K562 (cell line): ENCODE results near the gene MOG. TPM values are rescaled to one million over a fixed set of nuclear protein-coding genes. Genes with fewer than 3 reads are reported as not detected.

Source experiments
- BDP1 ChIP-seq: IDR thresholded peaks from 3 replicates; pipeline ENCODE4 v1.6.1; 2011; ENCODE audit not compliant: insufficient read length, insufficient read depth
- DNMT1 ChIP-seq: fragments of 450-650 bp; IDR thresholded peaks from 2 replicates; pipeline ENCODE4 v1.6.1; 2016; ENCODE audit warnings: antibody characterized with exemption, mild to moderate bottlenecking
- EGR1 ChIP-seq: fragments of 450-650 bp; conservative IDR thresholded peaks from 2 replicates; pipeline ENCODE4 v1.6.1; 2017; ENCODE audit warnings: mild to moderate bottlenecking
- FOXM1 ChIP-seq, 2 experiments: fragments of 450-650 bp in 1 of 2; sonication (generic) in 1 of 2; formaldehyde crosslinking in 1 of 2; IDR thresholded peaks; 2 replicates each; pipeline versions ENCODE4 v1.6.1 to v1.9.0; 2017 to 2022; ENCODE audit warnings: low read depth in 2 of 2, mild to moderate bottlenecking in 2 of 2, missing genetic modification reagents in 1 of 2, moderate library complexity in 1 of 2
- KDM2B ChIP-seq: fragments of 250-450 bp; sonication (Bioruptor Pico); IDR thresholded peaks from 2 replicates; pipeline ENCODE4 v1.8.0; 2021; ENCODE audit warnings: mild to moderate bottlenecking, moderate library complexity
- NFE2L1 ChIP-seq: fragments of 450-650 bp; IDR thresholded peaks from 2 replicates; pipeline ENCODE4 v1.6.1; 2016; ENCODE audit warnings: missing genetic modification characterization, low read depth, mild to moderate bottlenecking, missing compliant biosample characterization, moderate library complexity, borderline replicate concordance
- POLR3A ChIP-seq: IDR thresholded peaks from 2 replicates; pipeline ENCODE4 v1.6.1; 2011; ENCODE audit warnings: borderline replicate concordance, mild to moderate bottlenecking, moderate library complexity; ENCODE audit not compliant: insufficient read length, insufficient read depth; ENCODE audit errors: extremely low read depth
- PRPF4 ChIP-seq: fragments of 200-400 bp; formaldehyde crosslinking; IDR thresholded peaks from one replicate; pipeline ENCODE4 v1.6.1; 2017; ENCODE audit warnings: low read length, low read depth, mild to moderate bottlenecking; ENCODE audit not compliant: insufficient read depth, poor library complexity, severe bottlenecking
- RBM14 ChIP-seq: fragments of 200-400 bp; formaldehyde crosslinking; IDR thresholded peaks from 2 replicates; pipeline ENCODE4 v1.6.1; 2018; ENCODE audit warnings: low read depth, mild to moderate bottlenecking, low read length, moderate library complexity, borderline replicate concordance; ENCODE audit not compliant: insufficient read depth
- RBM15 ChIP-seq: fragments of 200-400 bp; formaldehyde crosslinking; IDR thresholded peaks from 2 replicates; pipeline ENCODE4 v1.6.1; 2018; ENCODE audit warnings: mild to moderate bottlenecking, low read length, moderate library complexity; ENCODE audit not compliant: insufficient read depth
- RBM22 ChIP-seq: fragments of 200-400 bp; formaldehyde crosslinking; IDR thresholded peaks from 2 replicates; pipeline ENCODE4 v1.6.1; 2018; ENCODE audit warnings: low read length, low read depth; ENCODE audit not compliant: poor library complexity, severe bottlenecking
- SRSF9 ChIP-seq: fragments of 200-400 bp; formaldehyde crosslinking; IDR thresholded peaks from 2 replicates; pipeline ENCODE4 v1.6.1; 2017; ENCODE audit warnings: low read depth, low read length, borderline replicate concordance
- U2AF2 ChIP-seq: fragments of 200-400 bp; formaldehyde crosslinking; optimal IDR thresholded peaks from 2 replicates; pipeline ENCODE3; 2017; ENCODE audit warnings: low read depth, mild to moderate bottlenecking, low read length
- ZC3H4 ChIP-seq: sonication (generic); formaldehyde crosslinking; IDR thresholded peaks from 2 replicates; pipeline ENCODE4 v1.9.0; 2021; ENCODE audit warnings: missing genetic modification reagents, borderline replicate concordance
- ZFP1 ChIP-seq: fragments of 450-650 bp; formaldehyde crosslinking; IDR thresholded peaks from 2 replicates; pipeline ENCODE4 v1.4.0; 2020; ENCODE audit warnings: mild to moderate bottlenecking, mixed read lengths
- ZNF121 ChIP-seq: sonication (generic); formaldehyde crosslinking; conservative IDR thresholded peaks from 2 replicates; pipeline ENCODE4 v1.8.0; 2022; ENCODE audit warnings: missing genetic modification reagents
- ZNF133 ChIP-seq: fragments of 250-450 bp; sonication (Bioruptor Pico); IDR thresholded peaks from 2 replicates; pipeline ENCODE4 v1.4.0; 2020; ENCODE audit warnings: mild to moderate bottlenecking
- ZNF140 ChIP-seq: fragments of 250-450 bp; sonication (Bioruptor Pico); IDR thresholded peaks from 2 replicates; pipeline ENCODE4 v1.8.0; 2021; ENCODE audit warnings: moderate library complexity, mild to moderate bottlenecking, inconsistent platforms
- ZNF444 ChIP-seq: fragments of 250-450 bp; sonication (Bioruptor Pico); IDR thresholded peaks from 2 replicates; pipeline ENCODE4 v1.4.0; 2020; ENCODE audit warnings: mild to moderate bottlenecking, moderate library complexity
- ZNF584 ChIP-seq: fragments of 200-800 bp; sonication (Bioruptor generic); IDR thresholded peaks from 2 replicates; pipeline ENCODE4 v1.6.1; 2016; ENCODE audit warnings: low read depth, mild to moderate bottlenecking, missing genetic modification characterization, missing compliant biosample characterization
- polyA plus RNA-seq, 8 experiments: library from polyadenylated mRNA; depleted of rRNA in 4 of 8; stranded (reverse) in 5 of 8; unstranded in 3 of 8; fragments of >200 nt; fragmentation: Nextera tagmentation in 2 of 8; fragmentation: Illumina TruSeq in 1 of 8; extraction: Ambion mirVana in 2 of 8; extraction: Trizol in 1 of 8; gene quantifications; 2 replicates each; pipeline versions ENCODE4 v1.2.1 to v1.2.3, GENCODE V29; 2011 to 2014; ENCODE audit warnings: inconsistent platforms in 1 of 8, missing spikeins in 1 of 8
- total RNA-seq, 7 experiments: library from RNA; depleted of rRNA in 6 of 7; stranded (reverse); fragments of >200 nt in 6 of 7; fragmentation: Illumina TruSeq in 2 of 7; extraction: Trizol in 2 of 7; gene quantifications; 2 replicates each; pipeline versions ENCODE4 v1.2.1 to v1.2.3, GENCODE V29; 2011 to 2021; ENCODE audit warnings: low replicate concordance in 1 of 7
- TF ChIP-seq, protein P1 (sequence below): fragments of 150-350 bp; IDR thresholded peaks from 2 replicates; pipeline ENCODE4 v1.6.1; 2014; ENCODE audit warnings: low read depth, mild to moderate bottlenecking, low read length, borderline replicate concordance
- TF ChIP-seq, protein P2 (sequence below): fragments of 450-650 bp; formaldehyde crosslinking; conservative IDR thresholded peaks from 2 replicates; pipeline ENCODE4 v1.4.0; 2022; ENCODE audit warnings: mild to moderate bottlenecking, missing genetic modification characterization
- TF ChIP-seq, protein P3 (sequence below), 2 experiments: fragments of 450-650 bp in 1 of 2; sonication (generic) in 1 of 2; formaldehyde crosslinking; conservative IDR thresholded peaks; 2 replicates each; pipeline versions ENCODE4 v1.4.0 to v1.8.1; 2020 to 2022; ENCODE audit warnings: mild to moderate bottlenecking in 1 of 2, missing genetic modification reagents in 1 of 2

MOG gene
- total and polyA plus RNA-seq, 9 of the 15 experiments (the other 6 are each of a cell fraction or from before 2014, with no cell fraction given), result not detected

DNA sequence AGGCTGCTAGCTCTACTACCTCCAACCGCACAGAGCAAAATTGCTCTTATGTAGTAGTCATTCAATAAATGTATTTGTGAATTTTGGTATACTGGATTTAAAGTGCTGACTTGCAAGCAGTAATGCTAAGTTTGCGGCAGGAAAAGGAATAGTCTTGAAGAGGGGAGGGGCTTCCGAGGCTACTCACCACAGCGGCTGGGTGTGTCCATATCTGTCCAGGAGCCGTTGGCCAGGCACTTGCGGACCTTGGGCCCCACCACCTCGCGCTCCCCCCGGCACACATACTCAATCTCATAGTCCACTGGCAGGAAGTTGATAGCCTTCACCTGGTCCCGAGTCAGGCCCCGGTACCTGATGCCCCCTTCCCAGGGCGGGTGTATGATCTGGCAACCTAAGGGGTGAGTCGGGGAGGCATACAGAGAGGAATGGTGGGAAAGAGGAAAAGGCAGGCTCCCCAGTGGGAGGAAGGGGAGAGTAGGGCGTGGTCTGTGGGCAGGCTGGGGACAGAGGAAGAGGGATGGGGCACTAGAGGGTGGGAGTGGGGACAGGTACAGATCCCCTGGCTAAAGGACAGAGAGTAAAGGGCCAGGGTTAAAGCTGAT, 25.6 kb upstream of the MOG start (continued):
- TF ChIP-seq, protein P1, sequence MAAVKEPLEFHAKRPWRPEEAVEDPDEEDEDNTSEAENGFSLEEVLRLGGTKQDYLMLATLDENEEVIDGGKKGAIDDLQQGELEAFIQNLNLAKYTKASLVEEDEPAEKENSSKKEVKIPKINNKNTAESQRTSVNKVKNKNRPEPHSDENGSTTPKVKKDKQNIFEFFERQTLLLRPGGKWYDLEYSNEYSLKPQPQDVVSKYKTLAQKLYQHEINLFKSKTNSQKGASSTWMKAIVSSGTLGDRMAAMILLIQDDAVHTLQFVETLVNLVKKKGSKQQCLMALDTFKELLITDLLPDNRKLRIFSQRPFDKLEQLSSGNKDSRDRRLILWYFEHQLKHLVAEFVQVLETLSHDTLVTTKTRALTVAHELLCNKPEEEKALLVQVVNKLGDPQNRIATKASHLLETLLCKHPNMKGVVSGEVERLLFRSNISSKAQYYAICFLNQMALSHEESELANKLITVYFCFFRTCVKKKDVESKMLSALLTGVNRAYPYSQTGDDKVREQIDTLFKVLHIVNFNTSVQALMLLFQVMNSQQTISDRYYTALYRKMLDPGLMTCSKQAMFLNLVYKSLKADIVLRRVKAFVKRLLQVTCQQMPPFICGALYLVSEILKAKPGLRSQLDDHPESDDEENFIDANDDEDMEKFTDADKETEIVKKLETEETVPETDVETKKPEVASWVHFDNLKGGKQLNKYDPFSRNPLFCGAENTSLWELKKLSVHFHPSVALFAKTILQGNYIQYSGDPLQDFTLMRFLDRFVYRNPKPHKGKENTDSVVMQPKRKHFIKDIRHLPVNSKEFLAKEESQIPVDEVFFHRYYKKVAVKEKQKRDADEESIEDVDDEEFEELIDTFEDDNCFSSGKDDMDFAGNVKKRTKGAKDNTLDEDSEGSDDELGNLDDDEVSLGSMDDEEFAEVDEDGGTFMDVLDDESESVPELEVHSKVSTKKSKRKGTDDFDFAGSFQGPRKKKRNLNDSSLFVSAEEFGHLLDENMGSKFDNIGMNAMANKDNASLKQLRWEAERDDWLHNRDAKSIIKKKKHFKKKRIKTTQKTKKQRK, result no peak
- TF ChIP-seq KDM2B (CRISPR knock-in tag) (no peak), RBM15 (no peak), ZNF444 (CRISPR knock-in tag) (no peak), ZFP1 (CRISPR knock-in tag) (no peak), EGR1 (peak; percentile 24; the same call in 1 of the 2 replicates), ZC3H4 (CRISPR knock-in tag) (no peak), SRSF9 (no peak), ZNF121 (CRISPR knock-in tag) (no peak), POLR3A (no peak), RBM14 (no peak), ZNF584 (CRISPR knock-in tag) (no peak), ZNF133 (CRISPR knock-in tag) (no peak), PRPF4 (no peak), RBM22 (no peak), ZNF140 (no peak), FOXM1 (IDR thresholded peaks at IDR 0.05; ENCODE audit: low read depth) (no peak), FOXM1 (CRISPR knock-in tag; IDR thresholded peaks at IDR 0.05; ENCODE audit: low read depth) (no peak), BDP1 (no peak), DNMT1 (no peak), NFE2L1 (tag) (no peak), U2AF2 (no peak)
- TF ChIP-seq, protein P2, sequence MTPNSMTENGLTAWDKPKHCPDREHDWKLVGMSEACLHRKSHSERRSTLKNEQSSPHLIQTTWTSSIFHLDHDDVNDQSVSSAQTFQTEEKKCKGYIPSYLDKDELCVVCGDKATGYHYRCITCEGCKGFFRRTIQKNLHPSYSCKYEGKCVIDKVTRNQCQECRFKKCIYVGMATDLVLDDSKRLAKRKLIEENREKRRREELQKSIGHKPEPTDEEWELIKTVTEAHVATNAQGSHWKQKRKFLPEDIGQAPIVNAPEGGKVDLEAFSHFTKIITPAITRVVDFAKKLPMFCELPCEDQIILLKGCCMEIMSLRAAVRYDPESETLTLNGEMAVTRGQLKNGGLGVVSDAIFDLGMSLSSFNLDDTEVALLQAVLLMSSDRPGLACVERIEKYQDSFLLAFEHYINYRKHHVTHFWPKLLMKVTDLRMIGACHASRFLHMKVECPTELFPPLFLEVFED (CRISPR knock-in tag), result 0 out of 2 replicates have a peak, but pooled peaks have one; percentile 65
- TF ChIP-seq, protein P3, sequence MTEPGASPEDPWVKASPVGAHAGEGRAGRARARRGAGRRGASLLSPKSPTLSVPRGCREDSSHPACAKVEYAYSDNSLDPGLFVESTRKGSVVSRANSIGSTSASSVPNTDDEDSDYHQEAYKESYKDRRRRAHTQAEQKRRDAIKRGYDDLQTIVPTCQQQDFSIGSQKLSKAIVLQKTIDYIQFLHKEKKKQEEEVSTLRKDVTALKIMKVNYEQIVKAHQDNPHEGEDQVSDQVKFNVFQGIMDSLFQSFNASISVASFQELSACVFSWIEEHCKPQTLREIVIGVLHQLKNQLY (CRISPR knock-in tag; conservative IDR thresholded peaks at IDR 0.05), result no peak
